ENCODE data around the gene PRKN.

DNA sequence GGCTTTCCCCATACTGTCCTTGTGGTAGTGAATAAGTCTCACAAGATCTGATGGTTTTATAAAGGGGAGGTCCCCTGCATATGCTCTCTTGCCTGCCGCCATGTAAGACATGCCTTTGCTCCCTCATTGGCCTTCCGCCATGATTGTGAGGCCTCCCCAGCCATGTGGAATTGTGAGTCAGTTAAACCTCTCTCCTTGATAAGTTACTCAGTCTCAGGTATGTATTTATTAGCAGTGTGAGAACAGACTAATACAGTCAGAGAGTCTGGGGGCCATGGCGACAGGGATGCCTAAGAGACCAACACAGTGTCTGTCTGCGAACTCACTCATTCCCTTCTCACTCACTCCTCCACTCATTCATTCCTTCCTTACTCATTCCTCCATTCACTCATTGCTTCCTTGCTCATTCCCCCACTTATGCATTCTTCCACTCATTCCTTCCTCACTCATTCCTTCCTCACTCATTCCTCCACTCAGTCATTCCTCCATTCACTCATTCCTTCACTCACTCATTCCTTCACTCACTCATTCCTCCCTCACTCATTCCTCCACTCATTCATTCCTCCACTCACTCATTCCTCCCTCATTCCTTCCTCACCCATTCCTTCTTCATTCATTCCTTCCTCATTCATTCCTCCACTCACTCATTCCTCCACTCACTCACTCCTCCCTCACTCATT lies 1316.2 kb downstream of the PRKN start:
- TF ChIP-seq CTCF (IDR thresholded peaks at IDR 0.05; ENCODE audit: insufficient read depth, low read length) (no peak), REST (IDR thresholded peaks at IDR 0.05; ENCODE audit: insufficient replicate concordance, low read depth) (no peak)
